GM03348 (cell line): ENCODE measurements around the gene IFITM2.
"Not testable (repeated sequence)": the region's sequence is repeated elsewhere in the genome, so short reads cannot be mapped to it uniquely, and the experiment has no call there.

Experiments used
- DNase-seq: peaks from one replicate; pipeline ENCODE4 v3.0.0; 2012; ENCODE audit warnings: low spot score

IFITM2 gene

DNA sequence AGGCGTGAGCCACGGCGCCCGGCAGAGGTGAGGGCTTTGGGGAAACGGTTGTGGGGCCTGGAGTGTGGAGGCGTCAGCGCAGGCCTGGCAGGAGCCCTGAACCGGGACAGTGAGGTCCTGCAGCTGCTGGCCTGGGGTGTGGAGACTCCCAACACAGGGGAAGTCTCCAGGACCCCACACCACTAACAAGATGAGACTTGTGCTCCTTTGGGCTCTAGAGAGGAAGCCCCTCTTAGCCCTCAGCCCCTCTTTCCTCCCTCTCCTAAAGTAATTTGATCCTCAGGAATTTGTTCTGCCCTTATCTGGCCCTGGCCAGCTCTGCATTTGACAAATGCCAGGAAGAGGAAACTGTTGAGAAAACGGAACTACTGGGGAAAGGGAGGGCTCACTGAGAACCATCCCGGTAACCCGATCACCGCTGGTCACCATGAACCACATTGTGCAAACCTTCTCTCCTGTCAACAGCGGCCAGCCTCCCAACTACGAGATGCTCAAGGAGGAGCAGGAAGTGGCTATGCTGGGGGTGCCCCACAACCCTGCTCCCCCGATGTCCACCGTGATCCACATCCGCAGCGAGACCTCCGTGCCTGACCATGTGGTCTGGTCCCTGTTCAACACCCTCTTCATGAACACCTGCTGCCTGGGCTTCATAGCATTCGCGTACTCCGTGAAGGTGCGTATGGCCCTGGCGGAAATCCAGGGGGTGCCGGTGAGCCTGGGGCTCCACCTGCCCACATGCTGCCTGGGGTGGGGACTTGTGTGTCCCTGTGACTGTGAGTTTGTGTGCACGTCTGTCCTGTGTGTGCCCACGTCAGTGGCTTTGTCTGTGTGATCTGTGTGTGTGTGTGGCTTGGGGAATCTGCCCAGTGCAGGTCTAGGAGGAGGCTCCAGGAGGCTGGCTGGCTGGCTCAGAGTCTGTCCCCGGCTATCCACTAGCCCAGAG, at the start of gene IFITM2:
Gene IFITM2, plus strand, starts transcription at position 51 of the 943 bp plus-strand sequence. Its CDS starts 377 bp downstream, at position 428.
- DNase-seq, result peak; percentile 70

DNA sequence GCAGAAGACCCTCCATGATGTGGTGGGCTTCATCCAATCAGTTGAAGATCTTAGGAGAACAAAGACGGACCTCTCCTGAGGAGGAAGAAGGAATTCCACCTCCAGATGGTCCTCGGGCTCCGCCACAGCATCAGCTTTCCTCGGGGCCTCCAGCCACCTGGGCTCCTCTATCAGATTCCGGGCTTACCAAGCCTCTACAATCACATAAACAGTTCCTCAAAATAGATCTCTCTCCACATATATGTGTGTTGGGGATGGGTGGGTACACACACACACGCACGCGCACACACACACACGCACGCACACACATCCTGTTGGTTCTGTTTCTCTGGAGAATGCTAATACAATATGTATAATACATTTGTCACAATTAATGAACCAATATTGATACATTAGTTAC, 48.2 kb upstream of the IFITM2 start:
- no peak for DNase-seq

DNA sequence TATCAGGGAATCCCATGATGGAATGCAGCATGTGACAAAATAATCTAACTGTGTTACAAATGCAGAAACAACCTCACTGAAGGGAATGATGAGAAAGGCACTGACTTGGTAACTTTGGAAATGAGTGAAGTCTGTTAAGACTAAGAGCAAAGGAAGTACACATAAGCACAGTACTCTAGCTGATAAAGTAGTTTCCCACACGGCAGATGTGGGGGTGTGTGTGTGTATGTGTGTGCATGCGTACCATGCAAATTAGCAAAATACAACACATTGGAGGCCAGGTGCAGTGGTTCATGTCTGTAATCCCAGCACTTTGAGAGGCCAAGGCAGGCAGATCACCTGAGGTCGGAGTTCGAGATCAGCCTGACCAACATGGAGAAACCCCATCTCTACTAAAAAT, 46.0 kb upstream of the IFITM2 start:
- no peak for DNase-seq

- DNase-seq, result no peak
Measured at GRCh38 chr11:266676-267439, 40.8 kb upstream of the IFITM2 start.

- no peak for DNase-seq
Measured at GRCh38 chr11:267491-267994, 40.1 kb upstream of the IFITM2 start.

DNA sequence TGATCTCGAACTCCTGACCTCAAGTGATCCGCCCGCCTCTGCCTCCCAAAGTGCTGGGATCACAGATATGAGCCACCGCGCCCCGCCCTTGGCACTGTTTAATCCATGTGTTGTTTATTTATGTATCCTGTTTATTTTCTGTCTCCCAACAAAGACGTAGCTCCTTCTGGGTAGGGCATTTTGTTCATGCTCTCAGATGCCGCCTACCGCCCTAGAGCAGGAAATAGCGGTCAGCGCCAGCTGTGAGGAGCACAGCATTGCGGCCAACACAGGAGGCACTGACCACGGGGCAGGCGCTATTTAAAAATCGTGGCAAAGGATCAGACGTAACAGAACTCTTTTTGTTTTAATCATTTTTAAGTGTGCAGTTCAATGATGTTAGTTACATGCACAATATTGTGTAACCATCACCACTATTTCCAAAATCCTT, 38.9 kb upstream of the IFITM2 start:
- not testable (repeated sequence) for DNase-seq

DNA sequence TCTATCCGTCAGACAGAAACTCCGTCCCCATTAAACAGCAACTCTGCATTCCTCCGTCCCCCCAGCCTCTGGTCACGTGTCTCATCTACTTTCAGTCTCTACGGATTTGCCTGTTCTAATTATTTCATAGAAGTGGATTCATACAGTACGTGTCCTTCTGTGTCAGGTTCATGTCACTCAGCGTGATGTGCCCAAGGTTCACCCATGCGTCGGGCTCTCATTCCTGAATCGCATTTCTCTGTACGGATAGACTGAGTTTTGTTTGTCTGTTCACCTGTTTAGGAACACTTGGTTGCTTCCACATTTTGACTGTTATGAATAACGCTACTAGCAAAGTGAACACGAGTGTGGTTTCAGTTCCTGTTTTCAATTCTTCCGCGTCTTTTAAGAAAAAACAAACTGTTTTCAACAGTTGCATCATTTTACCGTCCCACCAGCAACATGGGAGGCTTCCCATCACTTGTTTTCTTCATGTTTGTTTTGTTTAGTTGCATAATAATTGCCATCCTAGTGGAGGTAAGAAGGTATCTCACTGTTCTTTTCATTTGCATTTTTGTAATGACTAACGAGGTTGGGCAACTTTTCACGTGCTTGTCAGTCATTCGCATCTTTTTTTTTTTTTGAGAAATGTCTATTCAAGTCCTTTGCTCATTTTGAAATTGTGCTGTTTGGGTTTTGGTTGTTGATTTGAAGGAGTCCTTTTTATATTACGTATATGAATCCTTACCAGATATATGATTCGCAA, 38.3 kb upstream of the IFITM2 start:
- DNase-seq, result no peak

GRCh38 chr11:270451-271318, 36.9 kb upstream of the IFITM2 start:
- no peak for DNase-seq

- no peak for DNase-seq
Measured at GRCh38 chr11:271319-271715, 36.3 kb upstream of the IFITM2 start.

GRCh38 chr11:272195-272930, 35.3 kb upstream of the IFITM2 start:
- DNase-seq, result no peak

- DNase-seq, result no peak
Measured at GRCh38 chr11:272931-273198, 34.8 kb upstream of the IFITM2 start.

GRCh38 chr11:276219-276618, 31.4 kb upstream of the IFITM2 start:
- DNase-seq, result no peak

DNA sequence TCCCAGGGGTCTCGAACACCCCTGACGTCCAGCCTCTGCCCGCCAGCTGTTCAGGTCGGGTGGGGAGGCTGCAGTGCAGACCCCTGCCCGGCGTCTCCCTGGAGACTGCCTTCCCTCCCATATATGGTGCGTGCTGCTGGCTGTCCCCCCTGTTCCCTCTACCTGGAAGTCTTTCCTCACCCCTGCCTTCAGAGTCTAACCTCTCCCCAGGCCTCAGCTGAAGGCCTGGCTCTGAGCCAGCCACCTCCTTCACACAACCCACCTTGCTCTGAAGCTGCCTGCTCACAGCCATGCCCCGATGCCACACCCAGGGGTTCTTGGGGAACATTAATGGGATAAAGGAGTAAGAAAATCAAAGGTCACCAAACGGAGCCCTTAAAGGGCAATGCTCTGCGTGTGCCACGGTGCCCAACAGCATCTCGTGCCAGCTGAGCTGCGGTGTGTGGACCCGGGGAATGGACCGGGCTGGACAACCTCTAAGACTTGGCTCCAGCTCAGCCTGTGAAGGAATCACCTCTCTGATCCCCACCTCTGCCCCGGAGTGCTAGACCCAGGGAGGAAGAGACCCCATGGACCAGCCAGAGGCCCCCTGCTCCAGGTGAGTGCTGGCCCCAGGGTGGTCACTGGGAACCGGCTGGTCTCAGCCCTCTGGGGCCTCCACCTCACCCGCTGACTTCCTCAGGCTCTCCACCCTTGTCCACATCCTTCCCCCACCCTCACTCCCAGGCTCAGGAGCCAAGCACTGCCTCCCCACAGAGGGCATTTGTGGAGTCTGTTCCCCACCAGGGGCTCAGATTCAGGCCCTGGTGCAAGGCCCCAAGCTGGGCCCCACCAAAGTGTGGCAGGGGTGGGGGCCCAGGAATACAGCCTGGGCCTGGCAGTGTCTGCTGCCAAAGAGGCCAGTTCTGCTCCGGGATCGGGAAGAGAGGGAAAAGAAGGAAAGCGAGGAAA, 29.3 kb upstream of the IFITM2 start, which contains the start of gene NLRP6:
Gene NLRP6, plus strand, starts transcription at position 407 of the 951 bp plus-strand sequence. Its CDS starts 163 bp downstream, at position 570.
- DNase-seq, result no peak

GRCh38 chr11:279040-279965, 28.3 kb upstream of the IFITM2 start:
- DNase-seq, result no peak

- peak; percentile 68 for DNase-seq
Measured at GRCh38 chr11:279966-280705, 27.5 kb upstream of the IFITM2 start.

- no peak for DNase-seq
Measured at GRCh38 chr11:280706-281485, 26.7 kb upstream of the IFITM2 start.
